Heart left ventricle (tissue), 16 donors: ENCODE results near the gene CGB2. TPM values are rescaled to one million over a fixed set of nuclear protein-coding genes. Genes with fewer than 3 reads are reported as not detected.
A peak's percentile ranks its signal among the peaks of the same experiment; 100 is the strongest.
"Not testable (repeated sequence)": the region's sequence is repeated elsewhere in the genome, so short reads cannot be mapped to it uniquely, and the experiment has no call there.

ENCODE experiments used
- ATAC-seq, 4 donors: fragments of 200-7000 bp; cut with Tn5 transposase; one replicate each; pipeline ENCODE4 v1.9.1; 2020 to 2022; ENCODE audit warnings: moderate library complexity in 4 of 4, mild to moderate bottlenecking in 3 of 4, moderate number of reproducible peaks in 1 of 4
- DNase-seq, 5 donors: peaks; one replicate each; pipeline ENCODE4 v3.0.0-alpha.2; 2020
- H3K27ac ChIP-seq, 12 donors: fragments of 200-600 bp; sonication (generic) in 4 of 12; one replicate each; pipeline versions ENCODE4 v1.5.0 to v1.8.0; 2016 to 2022; ENCODE audit warnings: mild to moderate bottlenecking in 2 of 12
- H3K27me3 ChIP-seq, 9 donors: fragments of 200-600 bp; sonication (generic) in 2 of 9; one replicate each; pipeline versions ENCODE4 v1.5.1 to v1.8.0; 2016 to 2022; ENCODE audit warnings: mild to moderate bottlenecking in 3 of 9
- H3K36me3 ChIP-seq, 9 donors: fragments of 200-600 bp; sonication (generic) in 2 of 9; one replicate each; pipeline versions ENCODE4 v1.5.0 to v1.8.0; 2018 to 2022; ENCODE audit warnings: mild to moderate bottlenecking in 2 of 9
- H3K4me1 ChIP-seq, 12 donors: fragments of 200-600 bp; sonication (generic) in 4 of 12; one replicate each; pipeline versions ENCODE4 v1.5.0 to v1.8.0; 2016 to 2022; ENCODE audit warnings: mild to moderate bottlenecking in 3 of 12
- H3K4me3 ChIP-seq, 12 donors: fragments of 200-600 bp; sonication (generic) in 4 of 12; one replicate each; pipeline versions ENCODE4 v1.5.0 to v1.8.0; 2017 to 2022; ENCODE audit warnings: mild to moderate bottlenecking in 9 of 12, moderate library complexity in 4 of 12
- H3K9me3 ChIP-seq, 12 donors: fragments of 200-600 bp; sonication (generic) in 4 of 12; one replicate each; pipeline versions ENCODE4 v1.5.0 to v1.8.0; 2016 to 2022; ENCODE audit warnings: mild to moderate bottlenecking in 1 of 12
- CTCF ChIP-seq, 12 donors: fragments of 200-600 bp; sonication (generic) in 4 of 12; IDR thresholded peaks; one replicate each; pipeline versions ENCODE4 v1.5.0 to v1.8.0; 2018 to 2022; ENCODE audit warnings: antibody characterized with exemption in 12 of 12, mild to moderate bottlenecking in 5 of 12
- POLR2A ChIP-seq, 2 donors: fragments of 450-650 bp; IDR thresholded peaks; one replicate each; pipeline ENCODE4 v1.6.1; 2017; ENCODE audit warnings: antibody characterized with exemption in 2 of 2, mild to moderate bottlenecking in 2 of 2, moderate library complexity in 2 of 2
- WGBS, 4 donors: extraction: QIAGEN DNeasy Blood & Tissue Kit in 2 of 4; methylation state at CpG; one replicate each; pipeline versions ENCODE4 v1.1.5 to v1.1.7; 2013 to 2018; 5-methylcytosine and 5-hydroxymethylcytosine counted together
- intact Hi-C, 10 donors: fragments of 100-400 bp; cut with DNase I; formaldehyde crosslinking; loops; one replicate each; pipeline versions ENCODE4 v1.11.1 to v1.14.2; 2022
- polyA plus RNA-seq, 2 donors: library from polyadenylated mRNA; stranded (reverse); fragments of 200-250 nt; gene quantifications; one replicate each; pipeline ENCODE4 v1.2.3, GENCODE V29; 2013
- total RNA-seq, 9 donors: library from RNA; depleted of rRNA in 2 of 9; stranded (reverse); fragments of >200 nt in 2 of 9; fragmentation: NEBNext Ultra II Directional in 3 of 9; extraction: Animal tissue kit (Norgen Biotek cat#: 25700) in 3 of 9; gene quantifications; one replicate each; pipeline versions ENCODE4 v1.1.0 to v1.2.4, GENCODE V29; 2016 to 2023
- donor health status: ischemic (EF 13 %, LVEDD 7.1; RV severe dilation, severe dysfunction).
- donor health status: healthy with polysubstance abuse.
- donor health status: DM: no; HTN: yes; CAD: no.
- donor health status: DM: no; HTN: no; CAD: no.
- donor health status: ischemic (EF 25% LVEDD 6.9; RV normal size, moderate dysfunction).
- donor health status: ischemic (EF 25% LVEDD 5.7; RV mildly dilated, moderate dysfunction).
- donor health status: healthy.
- donor health status: DM: yes; HTN: yes; CAD: no.
- donor health status: ischemic (EF 35%, LVEDD 5.7; RV mildly dilated, moderate dysfunction).
- donor health status: nonischemic (EF 11% LVEDD 7.7; RV severe dilation, severe dysfunction).
- donor health status: DM: yes; HTN: yes; CAD: no.
- donor health status: PGD.
- donor health status: ischemic (EF 29% LVEDD 5.4; RV normal size, mild dysfunction).
- donor health status: nonischemic (EF 23%, LVEDD 6.1; RV moderate dilation, normal function).

CGB2 gene
- total and polyA plus RNA-seq, 11 donors, result not detected

GRCh38 chr19:49049834-49050233, 18.1 kb downstream of the CGB2 start:
- H3K27ac ChIP-seq, H3K36me3 ChIP-seq, H3K4me3 ChIP-seq, H3K9me3 ChIP-seq, H3K4me1 ChIP-seq, intact Hi-C loops, DNase-seq, H3K27me3 ChIP-seq, ATAC-seq: not testable (repeated sequence)
- 83 to 91% (median 88%) methylated on average over 3 of the region's 4 CpGs for WGBS, 4 donors

- WGBS, 4 donors, result 71 to 81% (median 75%) methylated on average over 12 to 24 of the region's 24 CpGs
- not testable (repeated sequence) for DNase-seq
Measured at GRCh38 chr19:49050376-49051033, 18.8 kb downstream of the CGB2 start.

GRCh38 chr19:49056101-49056901, 24.6 kb downstream of the CGB2 start:
- no peaks in the 10 kb centered on the region for H3K36me3 ChIP-seq
- WGBS, 4 donors, result 1 to 2% (median 1%) methylated on average over 20 to 63 of the region's 63 CpGs
- peak overlapping the region; percentile 31 to 74 (median 56) for H3K4me3 ChIP-seq
- intact Hi-C loops, result no loop called here
- TF ChIP-seq CTCF (IDR thresholded peaks at IDR 0.05) (peak; percentile 20 to 62 (median 38)), POLR2A (IDR thresholded peaks at IDR 0.05) (no peak)
- no peak overlapping the region for H3K27ac ChIP-seq
- H3K9me3 ChIP-seq, result no peaks in the 10 kb centered on the region
- ATAC-seq (peak; percentile 49 to 90 (median 88)), DNase-seq (peak; percentile 52 to 71 (median 60))
- H3K4me1 ChIP-seq, result peaks cover 0 to 24% (median 10%) of the 10 kb centered on the region in 12 donors
- peaks cover 0 to 33% (median 6%) of the 10 kb centered on the region in 9 donors for H3K27me3 ChIP-seq

More at GRCh38 chr19:49050376-49051033, 18.8 kb downstream of the CGB2 start:
- ATAC-seq, H3K4me3 ChIP-seq, H3K9me3 ChIP-seq, H3K36me3 ChIP-seq, H3K4me1 ChIP-seq, H3K27me3 ChIP-seq, H3K27ac ChIP-seq, intact Hi-C loops: not testable (repeated sequence)

GRCh38 chr19:49056902-49057596, 25.4 kb downstream of the CGB2 start:
- peak in 3 of 4 donors; percentile 16 to 33 (median 29) for ATAC-seq
- H3K27ac ChIP-seq, H3K9me3 ChIP-seq, DNase-seq, H3K36me3 ChIP-seq, intact Hi-C loops: not testable (repeated sequence)
- Histone ChIP-seq H3K27me3 (peaks cover 0 to 39% (median 6%) of the 10 kb centered on the region in 9 donors), H3K4me1 (peaks cover 0 to 24% (median 10%) of the 10 kb centered on the region in 12 donors), H3K4me3 (peak overlapping the region; percentile 31 to 74 (median 56))
- WGBS, 4 donors, result 3 to 13% (median 5%) methylated on average over 21 to 34 of the region's 34 CpGs

GRCh38 chr19:49057636-49058234, 26.0 kb downstream of the CGB2 start, which contains the start of gene CGB7:
TSS of gene CGB7 (minus strand) at chr19:49057749. CDS start at chr19:49055375, 2,374 bp downstream.
- peak; percentile 74 to 83 (median 78) for DNase-seq
- Histone ChIP-seq H3K9me3 (no peaks in the 10 kb centered on the region), H3K27me3 (peaks cover 0 to 42% (median 6%) of the 10 kb centered on the region in 9 donors), H3K36me3 (no peaks in the 10 kb centered on the region), H3K4me3 (peak within 1 kb of the TSS; percentile 31 to 74 (median 56)), H3K4me1 (peaks cover 0 to 24% (median 10%) of the 10 kb centered on the region in 12 donors), H3K27ac (no peak within 1 kb of the TSS)
- intact Hi-C loops, result no loop called here
- TF ChIP-seq POLR2A (IDR thresholded peaks at IDR 0.05) (no peak), CTCF (IDR thresholded peaks at IDR 0.05) (no peak)
- peak; percentile 24 to 84 (median 78) for ATAC-seq
- 4 to 9% (median 5%) methylated on average over 20 to 38 of the region's 38 CpGs for WGBS, 4 donors
